Measurements from ENCODE around the gene MARCHF6.
A peak's percentile ranks its signal among the peaks of the same experiment; 100 is the strongest.
"Not testable (repeated sequence)": the region's sequence is repeated elsewhere in the genome, so short reads cannot be mapped to it uniquely, and the experiment has no call there.

Gene MARCHF6, protein sequence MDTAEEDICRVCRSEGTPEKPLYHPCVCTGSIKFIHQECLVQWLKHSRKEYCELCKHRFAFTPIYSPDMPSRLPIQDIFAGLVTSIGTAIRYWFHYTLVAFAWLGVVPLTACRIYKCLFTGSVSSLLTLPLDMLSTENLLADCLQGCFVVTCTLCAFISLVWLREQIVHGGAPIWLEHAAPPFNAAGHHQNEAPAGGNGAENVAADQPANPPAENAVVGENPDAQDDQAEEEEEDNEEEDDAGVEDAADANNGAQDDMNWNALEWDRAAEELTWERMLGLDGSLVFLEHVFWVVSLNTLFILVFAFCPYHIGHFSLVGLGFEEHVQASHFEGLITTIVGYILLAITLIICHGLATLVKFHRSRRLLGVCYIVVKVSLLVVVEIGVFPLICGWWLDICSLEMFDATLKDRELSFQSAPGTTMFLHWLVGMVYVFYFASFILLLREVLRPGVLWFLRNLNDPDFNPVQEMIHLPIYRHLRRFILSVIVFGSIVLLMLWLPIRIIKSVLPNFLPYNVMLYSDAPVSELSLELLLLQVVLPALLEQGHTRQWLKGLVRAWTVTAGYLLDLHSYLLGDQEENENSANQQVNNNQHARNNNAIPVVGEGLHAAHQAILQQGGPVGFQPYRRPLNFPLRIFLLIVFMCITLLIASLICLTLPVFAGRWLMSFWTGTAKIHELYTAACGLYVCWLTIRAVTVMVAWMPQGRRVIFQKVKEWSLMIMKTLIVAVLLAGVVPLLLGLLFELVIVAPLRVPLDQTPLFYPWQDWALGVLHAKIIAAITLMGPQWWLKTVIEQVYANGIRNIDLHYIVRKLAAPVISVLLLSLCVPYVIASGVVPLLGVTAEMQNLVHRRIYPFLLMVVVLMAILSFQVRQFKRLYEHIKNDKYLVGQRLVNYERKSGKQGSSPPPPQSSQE

DNA sequence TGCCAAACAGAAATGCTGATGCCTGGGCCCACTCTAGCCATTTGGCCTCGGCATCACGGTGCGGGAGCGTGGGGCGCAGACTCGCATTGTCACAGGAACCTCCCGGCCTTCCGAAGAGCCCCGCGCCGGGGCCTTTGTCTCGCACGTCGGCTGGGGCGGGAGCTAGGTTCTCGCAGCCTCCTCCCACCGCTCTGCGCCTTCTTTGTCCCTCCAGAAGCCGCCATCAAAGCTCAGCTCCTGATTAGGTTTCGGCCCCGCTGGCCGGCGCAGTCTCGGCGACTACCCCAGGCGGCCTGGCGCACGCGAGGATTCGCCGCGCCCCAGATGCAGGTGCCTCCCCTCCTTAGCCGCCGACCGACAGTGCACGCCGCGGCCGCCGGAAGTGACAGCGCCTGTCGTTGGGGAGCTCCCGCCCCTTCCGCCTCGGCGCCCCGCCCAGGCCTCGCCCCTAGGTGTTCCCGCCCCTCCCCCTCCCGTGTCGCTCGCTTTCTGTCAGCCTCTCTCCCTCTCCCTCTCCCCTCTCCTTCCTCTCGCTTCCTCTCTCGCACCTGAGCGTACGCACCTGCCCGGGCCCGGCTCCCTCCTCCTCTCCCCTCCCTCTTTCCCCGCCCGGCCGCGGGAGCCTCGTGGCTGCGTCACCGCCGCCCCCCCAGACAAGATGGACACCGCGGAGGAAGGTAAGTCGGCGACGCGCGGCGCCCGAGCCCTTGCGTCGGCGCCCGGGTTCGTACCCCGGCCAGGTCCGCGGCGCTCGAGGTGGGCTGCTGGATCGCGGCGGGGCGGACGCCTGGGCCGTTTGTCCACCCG lies at the start of gene MARCHF6:
TSS of gene MARCHF6 (plus strand) at position 455 of the 807 bp plus-strand sequence. CDS start at position 659, 204 bp downstream.
- DNase-seq (ENCODE audit: low spot score), result peak; percentile 99

DNA sequence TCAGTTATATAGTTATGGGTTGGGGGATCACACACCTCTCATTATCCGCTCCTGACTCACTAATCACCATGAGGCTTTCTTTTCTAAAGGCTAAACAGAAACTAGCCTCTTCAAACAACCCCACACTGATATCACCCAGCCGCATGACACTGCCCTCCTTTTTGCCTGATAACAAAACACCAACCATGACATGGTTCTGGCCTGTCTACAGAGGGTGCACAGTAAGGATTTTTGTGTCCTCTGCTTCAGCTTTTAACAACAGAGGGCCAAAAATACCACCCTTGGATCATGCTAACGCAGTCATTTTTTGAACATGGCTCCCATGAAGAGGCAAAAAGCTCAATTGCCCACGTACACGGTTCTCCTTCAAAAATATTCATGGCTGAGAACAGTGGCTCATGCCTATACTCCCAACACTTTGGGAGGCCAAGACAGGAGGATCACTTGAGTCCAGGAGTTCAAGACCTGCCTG lies 49.8 kb upstream of the MARCHF6 start:
- DNase-seq (ENCODE audit: low spot score), result no peak

DNA sequence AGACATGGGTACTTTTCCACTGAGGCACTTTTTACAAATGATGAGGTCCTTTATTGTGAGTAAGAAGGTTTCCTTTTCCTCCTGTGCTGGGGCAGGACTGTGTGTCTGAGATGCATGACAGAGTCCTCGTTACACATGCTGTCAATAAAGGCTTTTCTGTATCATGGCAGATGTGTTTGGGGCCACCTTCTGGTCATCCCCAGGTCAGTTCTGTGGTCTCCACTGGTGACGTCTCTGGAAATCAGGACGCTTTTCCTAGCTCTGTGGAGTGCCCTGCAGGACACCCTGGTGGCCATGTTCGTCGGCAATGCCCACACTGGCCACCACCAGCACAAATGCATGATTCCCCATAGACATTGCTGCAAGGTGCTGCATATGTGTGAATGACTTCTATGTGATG lies 48.6 kb upstream of the MARCHF6 start:
- DNase-seq (ENCODE audit: low spot score), result no peak

DNA sequence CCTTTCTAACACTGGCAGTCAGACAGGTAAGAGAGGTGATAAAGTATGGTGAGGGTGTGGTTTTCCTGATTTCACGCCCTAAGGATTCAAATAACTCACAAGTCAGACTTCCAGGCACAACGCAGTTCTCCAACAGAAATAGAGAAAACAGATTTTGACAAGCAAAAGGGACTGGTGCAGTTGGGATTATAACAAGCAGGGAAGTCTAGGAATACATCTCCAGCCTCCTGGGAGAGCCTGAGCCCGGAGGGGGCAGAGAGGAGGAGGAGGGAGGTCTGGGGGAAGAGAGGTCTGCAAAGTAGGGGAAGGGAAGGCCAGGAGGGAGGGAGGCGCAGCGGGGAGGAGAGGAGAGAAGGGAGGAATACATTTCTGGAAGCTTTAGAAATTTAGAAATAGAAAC lies 47.4 kb upstream of the MARCHF6 start:
- DNase-seq (ENCODE audit: low spot score), result no peak

DNA sequence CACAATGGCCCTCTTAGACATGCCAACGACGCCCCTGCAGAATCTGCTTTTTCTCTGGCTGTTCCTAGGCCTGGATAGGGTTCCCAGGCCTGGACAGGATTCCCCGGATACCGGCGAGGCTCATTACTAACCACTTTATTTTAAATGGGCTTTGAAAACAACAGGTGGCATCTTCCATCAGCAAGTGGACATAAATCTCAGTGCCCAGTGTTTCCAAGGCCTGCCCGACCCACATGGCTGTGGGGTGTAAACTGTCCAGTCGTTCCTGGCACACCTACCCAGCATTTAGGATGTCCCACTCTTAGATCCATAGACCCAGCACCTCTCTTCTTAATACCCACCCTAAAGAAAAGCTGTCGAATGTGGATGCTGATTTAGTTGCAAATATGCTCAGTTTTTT lies 46.7 kb upstream of the MARCHF6 start:
- no peak for DNase-seq (ENCODE audit: low spot score)

DNA sequence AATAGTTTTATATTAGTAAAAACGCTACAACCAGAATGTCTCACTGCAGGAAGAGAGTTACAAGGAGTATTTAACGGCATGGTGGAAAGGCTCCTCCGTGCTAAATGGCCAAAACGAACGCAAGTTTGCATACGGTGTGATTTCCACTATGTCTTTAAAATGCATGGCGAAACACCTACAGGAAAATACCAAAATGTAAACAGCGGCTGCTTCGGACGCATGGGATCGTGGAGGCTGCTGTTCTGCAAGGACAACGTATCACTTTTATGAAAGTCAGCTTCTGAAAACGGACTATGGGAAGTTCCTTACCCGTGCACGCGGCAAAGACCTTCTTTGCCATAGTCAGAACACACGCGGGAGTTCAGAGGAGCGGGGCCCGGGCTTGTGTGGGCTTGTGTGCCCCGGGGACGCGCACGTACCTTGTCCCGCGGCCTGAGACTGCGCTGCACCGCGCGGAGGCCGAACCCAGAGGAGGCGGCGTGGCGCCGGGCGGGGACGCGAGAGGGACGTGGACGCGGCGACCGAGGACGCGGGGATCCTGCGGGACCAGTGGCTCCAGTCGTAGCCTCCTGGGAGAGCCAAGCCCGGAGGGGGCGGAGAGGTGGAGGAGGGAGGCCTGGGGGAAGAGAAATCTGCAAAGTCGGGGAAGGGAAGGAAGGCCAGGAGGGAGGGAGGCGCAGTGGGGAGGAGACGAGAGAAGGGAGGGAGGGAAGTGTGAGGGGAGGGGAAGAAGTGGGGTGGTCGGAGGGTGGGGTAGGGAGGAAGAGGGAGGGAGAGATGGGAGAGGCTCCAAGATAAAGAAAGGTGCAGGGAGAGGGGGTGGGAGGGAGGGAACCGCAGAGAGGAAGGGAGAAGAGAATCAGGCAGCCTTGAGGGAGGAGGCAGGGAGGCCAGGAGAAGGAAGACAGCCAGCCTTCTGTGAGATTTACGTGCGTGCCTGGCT lies 46.0 kb upstream of the MARCHF6 start, which contains the start of gene CMBL:
TSS of gene CMBL (minus strand) at position 697 of the 943 bp plus-strand sequence. CDS start 17,140 bp downstream, outside the sequence.
- no peak for DNase-seq (ENCODE audit: low spot score)

DNA sequence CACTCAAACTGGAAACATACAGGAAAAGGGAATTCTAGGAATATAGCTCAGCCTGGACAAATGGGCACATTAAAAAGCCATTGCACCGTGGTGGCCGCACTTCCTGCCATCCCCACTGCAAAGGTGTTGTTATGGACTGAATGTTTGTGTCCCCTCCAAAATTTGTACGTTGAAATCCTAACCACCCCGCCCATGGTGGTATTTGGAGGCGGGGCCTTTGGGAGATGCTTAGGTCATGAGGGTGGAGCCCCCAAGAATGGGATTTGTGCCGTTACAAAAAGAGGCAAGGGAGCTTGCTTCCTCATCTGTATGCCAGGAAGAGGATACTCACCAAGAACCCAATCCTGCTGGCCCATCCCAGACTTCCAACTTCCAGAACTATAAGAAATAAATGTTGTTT lies 44.7 kb upstream of the MARCHF6 start:
- DNase-seq (ENCODE audit: low spot score), result no peak

DNA sequence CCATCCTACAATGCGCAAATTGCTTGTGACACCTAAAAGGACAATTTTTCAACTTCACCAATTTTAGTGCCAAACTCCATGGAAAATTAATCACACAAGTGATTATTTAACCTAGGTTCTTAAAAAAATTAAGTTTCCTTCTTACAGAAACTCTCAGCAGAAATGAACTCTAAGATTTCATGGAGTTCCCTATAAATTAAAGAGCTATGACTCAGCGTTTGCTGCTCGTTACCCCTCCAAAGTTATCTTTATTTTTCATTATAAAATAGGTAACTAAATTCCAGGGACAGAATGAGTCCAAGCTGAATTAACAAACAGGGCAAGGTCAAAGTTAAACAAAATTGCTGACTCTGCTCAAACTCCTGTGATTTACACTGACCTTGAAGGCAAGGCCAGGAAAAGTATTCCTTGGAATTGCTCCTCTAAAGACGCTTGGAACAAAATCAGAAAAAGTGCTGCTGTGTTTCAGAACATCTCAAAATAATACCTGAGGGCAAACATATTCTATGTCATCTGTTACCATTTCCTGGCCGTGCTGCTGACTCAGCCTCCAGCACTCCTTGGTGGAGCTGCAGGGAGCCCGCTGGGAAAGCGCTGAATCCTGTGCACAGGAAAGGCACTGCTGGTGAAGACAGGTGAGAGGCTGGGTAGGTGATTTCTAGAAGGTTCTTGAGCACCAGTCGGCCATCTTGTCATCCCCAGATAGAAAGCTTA lies 43.3 kb upstream of the MARCHF6 start:
- no peak for DNase-seq (ENCODE audit: low spot score)

DNA sequence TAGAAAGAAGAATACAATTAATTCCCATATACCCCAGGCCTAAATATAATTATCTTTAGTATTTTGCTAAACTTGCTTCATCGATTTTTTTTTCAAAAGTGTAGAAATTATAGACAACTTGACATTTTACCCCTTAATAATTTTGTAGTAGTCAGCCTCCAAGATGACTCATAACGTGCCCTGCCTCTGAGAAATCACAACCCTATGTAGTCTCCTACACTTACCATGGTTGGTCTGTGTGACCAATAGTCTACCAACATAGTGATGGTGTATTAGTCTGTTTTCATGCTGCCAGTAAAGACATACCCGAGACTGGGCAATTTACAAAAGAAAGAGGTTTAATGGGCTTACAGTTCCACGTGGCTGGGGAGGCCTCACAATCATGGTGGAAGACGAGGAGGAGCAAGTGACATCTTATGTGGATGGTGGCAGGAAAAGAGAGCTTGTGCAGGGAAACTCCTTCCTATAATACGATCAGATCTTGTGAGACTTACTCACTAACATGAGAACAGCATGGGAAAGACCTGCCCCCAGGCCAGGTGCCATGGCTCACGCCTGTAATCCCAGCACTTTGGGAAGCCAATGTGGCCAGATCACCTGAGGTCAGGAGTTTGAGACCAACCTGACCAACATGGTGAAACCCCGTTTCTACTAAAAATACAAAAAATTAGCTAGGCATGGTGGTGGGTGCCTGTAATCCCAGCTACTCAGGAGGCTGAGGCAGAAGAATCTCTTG lies 42.5 kb upstream of the MARCHF6 start:
- not testable (repeated sequence) for DNase-seq (ENCODE audit: low spot score)

DNA sequence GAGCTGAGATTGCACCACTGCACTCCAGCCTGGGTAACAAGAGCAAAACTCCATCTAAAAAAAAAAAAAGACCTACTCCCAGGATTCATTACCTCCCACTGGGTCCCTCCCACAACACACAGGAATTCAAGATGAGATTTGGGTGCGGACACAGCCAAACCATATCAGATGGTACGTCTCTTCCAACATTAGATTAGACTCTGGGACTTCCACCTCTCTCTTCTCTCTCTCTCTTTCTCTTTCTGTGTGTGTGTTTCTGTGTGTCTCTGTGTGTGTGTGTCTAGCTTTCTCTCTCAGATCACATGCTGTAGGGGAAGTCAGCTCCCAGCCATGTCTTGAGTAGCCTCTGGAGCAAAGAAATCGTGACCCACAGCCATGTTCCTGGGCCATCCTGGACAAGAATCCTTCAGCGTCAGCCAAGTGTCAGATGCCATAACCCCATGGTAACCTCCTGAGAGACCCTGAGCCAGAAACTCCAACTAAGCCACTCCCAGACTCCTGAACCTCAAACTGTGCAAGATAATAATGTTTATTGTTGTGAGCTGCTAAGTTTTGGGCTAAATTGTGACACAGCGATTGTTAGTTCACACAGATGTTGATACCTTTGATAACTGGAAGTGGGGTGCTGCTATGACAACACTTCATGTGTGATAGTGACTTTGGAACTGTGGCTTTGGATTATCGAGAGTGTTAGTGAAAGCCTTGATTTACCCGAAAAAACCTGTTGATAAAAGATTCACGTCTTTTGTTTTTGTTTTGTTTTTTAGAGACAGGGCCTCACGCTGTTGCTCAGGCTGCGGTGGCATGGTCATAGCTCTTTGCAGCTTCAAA lies 41.7 kb upstream of the MARCHF6 start:
- no peak for DNase-seq (ENCODE audit: low spot score)

DNA sequence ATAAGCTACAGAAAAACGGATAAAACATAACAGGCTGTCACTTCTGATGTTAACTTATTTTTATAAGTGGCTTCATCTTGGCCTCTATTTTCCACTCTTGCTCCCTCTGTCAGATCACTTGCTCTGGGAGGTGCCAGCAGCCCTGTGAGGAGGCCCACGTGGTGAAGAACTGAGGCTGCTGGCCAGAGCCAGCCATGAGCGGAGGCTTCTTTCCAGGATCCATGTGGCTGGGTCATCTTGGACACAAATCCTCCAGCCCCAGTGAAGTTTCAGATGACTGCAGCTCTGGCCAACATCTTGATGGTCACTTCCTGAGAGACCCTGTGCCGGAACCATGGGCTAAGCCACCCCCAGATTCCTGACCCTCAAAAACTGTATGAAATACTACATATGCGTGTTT lies 38.3 kb upstream of the MARCHF6 start:
- DNase-seq (ENCODE audit: low spot score), result no peak

DNA sequence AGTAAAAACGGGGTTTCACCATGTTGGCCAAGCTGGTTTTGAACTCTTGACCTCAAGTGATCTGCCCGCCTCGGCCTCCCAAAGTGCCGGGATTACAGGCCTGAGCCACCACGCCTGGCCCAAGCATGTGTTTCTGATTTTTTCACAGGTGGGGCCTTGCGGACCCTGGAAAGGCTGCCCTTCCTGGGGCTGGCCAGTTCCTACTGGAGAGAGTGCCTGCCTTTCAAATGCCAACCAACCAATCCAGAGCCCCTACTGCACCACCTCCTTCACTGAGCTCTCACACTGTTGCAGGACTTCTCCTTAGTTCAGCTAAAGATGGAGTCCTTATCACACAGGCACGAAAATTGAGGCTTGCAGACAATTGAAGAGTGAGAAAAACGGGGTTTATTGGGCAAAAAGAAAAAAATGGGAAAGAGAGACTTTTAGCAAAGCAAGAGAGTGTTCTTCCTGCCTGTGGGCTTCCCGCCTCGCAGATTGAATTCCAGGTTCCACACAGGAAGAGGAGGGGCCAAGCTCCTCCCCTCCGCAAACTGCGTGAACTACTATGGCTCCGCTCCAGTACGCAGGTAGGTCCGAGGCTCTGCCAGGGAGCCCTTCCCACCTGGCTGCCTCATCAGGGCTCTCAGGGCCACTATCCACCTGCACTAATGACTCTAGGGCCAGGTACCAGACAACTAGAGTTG lies 37.5 kb upstream of the MARCHF6 start:
- DNase-seq (ENCODE audit: low spot score), result peak; percentile 42

DNA sequence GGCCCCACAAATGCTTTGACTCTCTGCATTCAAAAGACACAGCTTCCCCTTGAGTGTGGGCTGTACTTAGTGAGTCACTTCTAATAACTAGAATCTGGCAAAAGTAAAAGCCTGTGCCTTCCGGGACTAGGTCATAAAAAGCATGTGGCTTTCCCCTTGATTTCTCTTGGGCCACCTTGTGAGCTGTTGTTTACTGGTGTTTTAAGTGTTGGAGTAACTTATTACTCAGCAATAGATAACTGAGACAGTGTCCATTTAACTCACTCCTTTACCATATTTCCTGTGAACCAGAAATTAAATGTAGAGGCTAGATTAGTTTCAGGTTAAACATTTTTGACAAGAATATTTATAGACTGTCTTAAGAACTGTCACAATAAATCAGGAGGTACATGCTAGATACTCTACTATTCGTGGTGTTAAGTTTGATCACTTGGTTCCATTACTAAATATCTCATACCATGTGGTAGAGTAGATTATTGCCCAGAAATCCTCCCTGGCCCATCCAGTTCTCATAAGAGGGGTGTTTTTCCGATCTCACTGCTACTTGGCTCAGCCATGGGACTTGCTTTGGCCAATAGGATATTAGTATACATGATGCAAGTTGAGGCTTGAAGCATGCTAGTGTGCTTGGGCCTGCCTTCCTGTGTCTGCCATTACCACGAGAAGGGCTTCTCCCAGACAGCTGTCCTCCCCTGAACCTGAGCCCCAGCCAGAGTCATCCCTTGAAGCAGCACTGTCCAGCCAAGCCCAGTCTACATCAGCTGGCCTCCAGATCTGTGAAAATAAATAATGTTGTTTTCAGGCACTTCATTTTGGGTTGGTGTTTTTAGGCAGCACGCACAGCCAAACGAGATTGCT lies 35.4 kb upstream of the MARCHF6 start:
- peak; percentile 24 for DNase-seq (ENCODE audit: low spot score)

DNA sequence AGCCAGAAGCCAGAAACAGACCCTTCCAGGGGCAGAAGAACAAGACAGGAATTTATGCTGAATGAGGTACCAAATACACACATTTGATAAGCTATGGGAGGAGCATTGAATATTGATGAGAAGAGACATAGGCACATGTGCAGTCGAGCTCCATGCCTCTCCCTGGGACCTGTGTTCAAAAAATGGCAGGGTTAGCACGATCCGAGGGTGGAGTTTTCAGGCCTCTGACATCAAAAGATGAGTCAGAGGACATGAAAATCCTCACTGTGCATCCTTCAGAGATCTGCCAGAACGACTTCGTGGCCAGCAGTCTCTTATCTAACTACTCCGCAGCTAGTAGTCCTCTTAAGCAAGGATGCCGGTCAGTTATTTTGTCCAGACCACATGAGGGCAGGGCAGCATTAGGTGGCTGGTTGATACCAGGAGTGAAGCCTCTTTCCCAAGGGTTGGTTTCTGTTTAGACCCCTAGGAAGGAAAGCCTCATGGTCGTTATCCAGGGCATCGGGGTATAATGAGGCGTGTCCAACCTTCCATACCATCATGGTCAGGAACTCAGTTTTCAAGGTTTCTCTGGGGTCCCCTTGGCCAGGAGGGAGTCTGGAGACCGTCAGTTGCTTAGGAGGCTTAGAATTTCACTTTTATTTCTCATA lies 34.2 kb upstream of the MARCHF6 start:
- no peak for DNase-seq (ENCODE audit: low spot score)

DNA sequence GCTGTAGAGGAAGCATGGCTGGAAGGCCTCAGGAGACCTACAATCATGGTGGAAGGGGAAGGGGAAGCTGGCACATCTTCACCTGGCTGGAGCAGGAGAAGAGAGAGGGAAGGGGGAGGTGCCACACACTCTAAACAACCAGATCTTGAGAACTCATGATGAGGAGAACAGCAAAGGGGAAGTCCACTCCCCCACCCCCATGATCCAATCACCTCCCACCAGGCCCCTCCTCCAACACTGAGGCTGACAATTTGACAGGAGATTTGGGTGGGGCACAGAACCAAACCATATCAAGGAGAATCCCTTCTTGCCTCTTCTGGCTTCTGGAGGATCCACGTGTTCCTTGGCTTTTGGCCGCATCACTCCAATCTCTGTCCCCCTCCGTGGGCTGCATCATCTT lies 32.7 kb upstream of the MARCHF6 start:
- DNase-seq (ENCODE audit: low spot score), result no peak

DNA sequence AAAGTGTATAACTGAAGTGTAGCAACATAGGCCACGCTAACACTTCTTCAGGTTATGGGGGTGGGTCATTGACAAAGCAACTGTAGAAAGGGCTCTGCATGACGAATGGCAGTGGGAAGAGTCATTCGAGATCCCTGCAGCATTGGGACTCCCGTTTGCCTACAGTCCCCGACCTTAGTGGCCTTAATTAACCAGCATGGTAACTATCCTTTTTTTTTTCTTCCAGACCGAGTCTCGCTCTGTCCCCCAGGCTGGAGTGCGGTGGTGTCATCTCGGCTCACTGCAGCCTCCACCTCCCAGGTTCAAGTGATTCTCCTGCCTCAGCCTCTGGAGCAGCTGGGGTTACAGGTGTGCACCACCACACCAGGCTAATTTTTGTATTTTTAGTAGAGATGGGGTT lies 31.6 kb upstream of the MARCHF6 start:
- DNase-seq (ENCODE audit: low spot score), result no peak

Measured in SW480 (cell line).